Transverse colon (tissue), 4 donors: ENCODE data around the gene JSRP1. TPM values are rescaled to one million over a fixed set of nuclear protein-coding genes. Genes with fewer than 3 reads are reported as not detected.

Experiments used
- DNase-seq: peaks from one replicate; pipeline ENCODE4 v3.0.0-alpha.2; 2019
- H3K27ac ChIP-seq, 4 donors: fragments of 200-600 bp; sonication (generic); 2 replicates each; pipeline ENCODE4 v1.5.1; 2016 to 2018; ENCODE audit warnings: inconsistent platforms in 4 of 4
- H3K27me3 ChIP-seq: fragments of 200-600 bp; sonication (generic); 2 replicates; pipeline ENCODE4 v1.5.1; 2017; ENCODE audit warnings: inconsistent platforms
- H3K36me3 ChIP-seq, 4 donors: fragments of 200-600 bp; sonication (generic); 2 replicates each; pipeline ENCODE4 v1.5.1; 2017 to 2019; ENCODE audit warnings: inconsistent platforms in 4 of 4
- H3K4me1 ChIP-seq, 4 donors: fragments of 200-600 bp; sonication (generic); 2 replicates each; pipeline ENCODE4 v1.5.1; 2017 to 2020; ENCODE audit warnings: inconsistent platforms in 4 of 4
- H3K4me3 ChIP-seq, 4 donors: fragments of 200-600 bp; sonication (generic); 1 replicate in 1 of 4; 2 replicates in 3 of 4; pipeline versions ENCODE4 v1.5.1 to v1.6.1; 2017 to 2019; ENCODE audit warnings: inconsistent platforms in 4 of 4
- H3K9me3 ChIP-seq, 2 donors: fragments of 200-600 bp; sonication (generic); 2 replicates each; pipeline ENCODE4 v1.5.1; 2017 to 2019; ENCODE audit warnings: inconsistent platforms in 2 of 2
- CTCF ChIP-seq, 5 experiments: fragments of 200-600 bp in 3 of 5; fragments of 450-650 bp in 2 of 5; sonication (generic) in 3 of 5; IDR thresholded peaks; 1 replicate in 2 of 5; 2 replicates in 3 of 5; pipeline ENCODE4 v1.5.1; 2016 to 2017; ENCODE audit warnings: antibody characterized with exemption in 5 of 5, inconsistent platforms in 3 of 5, mild to moderate bottlenecking in 2 of 5, moderate library complexity in 1 of 5
- EP300 ChIP-seq: sonication (generic); formaldehyde crosslinking; IDR thresholded peaks from one replicate; pipeline ENCODE4 v1.6.1; 2017; ENCODE audit warnings: antibody characterized with exemption, low read depth
- POLR2A ChIP-seq: fragments of 450-650 bp; IDR thresholded peaks from one replicate; pipeline ENCODE4 v1.6.1; 2016; ENCODE audit warnings: antibody characterized with exemption, mild to moderate bottlenecking, moderate library complexity
- POLR2AphosphoS5 ChIP-seq, 3 donors: sonication (generic); formaldehyde crosslinking; IDR thresholded peaks; one replicate each; pipeline ENCODE4 v1.6.1; 2016; ENCODE audit warnings: antibody characterized with exemption in 3 of 3
- WGBS, 2 donors: methylation state at CpG; one replicate each; pipeline ENCODE4 v1.1.5; 2018; ENCODE audit warnings: low coverage in 1 of 2; 5-methylcytosine and 5-hydroxymethylcytosine counted together
- in situ Hi-C, 4 donors: fragments of 200-750 bp; cut with MboI; loops; one replicate each; pipeline versions ENCODE4 v1.15.0 to v1.15.1; 2017; ENCODE audit warnings: low sequenced_read_pairs in 3 of 4, low pct_ligation_motif_present in 1 of 4, low pct_unique_long_range_greater_than_20kb in 1 of 4
- intact Hi-C: fragments of 100-400 bp; cut with DNase I; formaldehyde crosslinking; loops from one replicate; pipeline ENCODE4 v1.15.1; 2023; ENCODE audit warnings: low total_unique reads
- total RNA-seq, 4 donors: library from RNA; depleted of rRNA; stranded (reverse); fragments of >200 nt; gene quantifications; one replicate each; pipeline ENCODE4 v1.1.0, GENCODE V29; 2016

The JSRP1 gene
- total RNA-seq, 4 donors from 2014 or later, result 5.6 TPM; not detected in 3

- intact Hi-C loops, result no loop called here
- no peak overlapping the region for H3K4me3 ChIP-seq
- DNase-seq, result peak; percentile 54
- H3K9me3 ChIP-seq, result no peaks in the 10 kb centered on the region
- in situ Hi-C loops, result no loop called here
- WGBS, 2 donors, result 64 to 80% methylated on average over 1 to 12 of the region's 12 CpGs
- peak overlapping the region in 2 of 4 donors; percentile 5 to 44 for H3K27ac ChIP-seq
- TF ChIP-seq CTCF (IDR thresholded peaks at IDR 0.05) (no peak), EP300 (no peak), POLR2A (no peak), POLR2AphosphoS5 (IDR thresholded peaks at IDR 0.05) (no peak)
- peaks cover 0 to 41% (median 22%) of the 10 kb centered on the region in 4 donors for H3K36me3 ChIP-seq
- peaks cover 42 to 64% (median 64%) of the 10 kb centered on the region in 4 donors for H3K4me1 ChIP-seq
- no peaks in the 10 kb centered on the region for H3K27me3 ChIP-seq
Observed at GRCh38 chr19:2242092-2242537, 14.1 kb downstream of the JSRP1 start.

GRCh38 chr19:2240881-2241760, 15.1 kb downstream of the JSRP1 start:
- 78 to 100% methylated on average over 1 to 40 of the region's 41 CpGs for WGBS, 2 donors

DNA sequence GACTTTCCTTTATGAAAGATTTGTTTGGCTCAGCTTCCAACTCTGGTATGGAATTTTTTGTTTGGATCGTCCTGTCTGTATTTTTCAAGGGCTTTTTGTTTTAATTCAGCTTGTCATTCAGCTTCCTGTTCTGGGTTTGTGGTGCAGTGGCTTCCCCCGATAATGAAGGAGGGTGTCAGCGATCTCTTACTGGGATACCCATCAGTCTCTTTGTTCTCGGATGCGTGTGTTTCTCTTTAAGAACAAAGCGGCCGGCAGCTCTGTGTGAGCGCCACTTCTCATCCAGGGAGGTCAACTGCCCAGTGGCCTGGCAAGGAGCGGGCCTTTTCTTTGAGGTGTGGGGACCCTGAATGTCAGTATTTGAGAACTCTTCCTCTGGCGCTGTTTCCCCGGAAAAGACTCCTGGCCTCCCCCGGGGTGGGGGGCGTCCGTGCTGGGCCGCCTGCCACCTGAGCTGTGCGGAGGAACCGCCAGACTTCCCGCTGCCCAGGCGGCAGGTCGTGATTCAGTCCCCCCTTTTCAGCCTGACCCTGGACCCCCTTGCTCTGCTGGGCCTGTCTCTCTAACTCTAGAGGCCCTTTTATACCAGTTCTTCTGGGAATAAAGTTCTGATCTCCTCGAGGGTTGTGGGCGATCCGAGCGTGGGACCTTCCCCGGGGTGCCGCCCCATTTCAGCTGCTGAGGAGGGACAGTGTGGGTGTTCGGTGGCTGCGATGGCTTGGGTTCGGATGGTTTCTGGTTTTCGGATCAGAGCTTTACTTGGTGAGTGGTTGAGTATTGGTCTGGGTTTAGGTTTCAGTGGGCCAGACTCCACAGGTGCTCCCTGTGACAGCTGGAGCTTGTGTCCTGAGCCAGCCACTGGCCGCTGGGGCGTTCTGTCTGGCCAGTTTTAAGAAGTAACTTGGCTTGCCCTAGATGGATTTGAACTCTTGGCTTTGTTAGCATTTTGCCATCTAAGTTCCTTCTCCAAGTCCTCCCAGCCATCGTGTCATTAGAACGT, 16.1 kb downstream of the JSRP1 start:
- Histone ChIP-seq H3K27me3 (no peaks in the 10 kb centered on the region), H3K9me3 (no peaks in the 10 kb centered on the region), H3K27ac (peak overlapping the region; percentile 40 to 66 (median 62)), H3K4me3 (peak overlapping the region in 3 of 4 donors; percentile 17 to 39 (median 17)), H3K4me1 (peaks cover 43 to 70% (median 68%) of the 10 kb centered on the region in 4 donors), H3K36me3 (peaks cover 0 to 21% (median 10%) of the 10 kb centered on the region in 4 donors)
- 33 to 51% methylated on average over 4 to 34 of the region's 34 CpGs for WGBS, 2 donors
- intact Hi-C loops, result loop anchor here (1.0 kb wide), 1 partner anchor 33 kb away; no protein-coding TSS in a partner anchor
- no peak for TF ChIP-seq EP300
- no peak for TF ChIP-seq POLR2A
- no peak for TF ChIP-seq POLR2AphosphoS5 (IDR thresholded peaks at IDR 0.05)
- TF ChIP-seq CTCF (IDR thresholded peaks at IDR 0.05), result no peak
- DNase-seq, result no peak
- in situ Hi-C loops, result no loop called here

More at GRCh38 chr19:2240881-2241760, 15.1 kb downstream of the JSRP1 start:
- intact Hi-C loops, result loop anchor here (1.0 kb wide), 1 partner anchor 32 kb away; no protein-coding TSS in a partner anchor
- in situ Hi-C loops, result no loop called here
- Histone ChIP-seq H3K9me3 (no peaks in the 10 kb centered on the region), H3K36me3 (peaks cover 0 to 31% (median 17%) of the 10 kb centered on the region in 4 donors), H3K27me3 (no peaks in the 10 kb centered on the region), H3K4me3 (peak overlapping the region in 1 of 4 donors; percentile 39), H3K4me1 (peaks cover 42 to 66% (median 64%) of the 10 kb centered on the region in 4 donors), H3K27ac (peak overlapping the region in 3 of 4 donors; percentile 20 to 61 (median 44))
- no peak for TF ChIP-seq POLR2A
- DNase-seq, result no peak

- TF ChIP-seq EP300, result no peak
- no peak for TF ChIP-seq CTCF (IDR thresholded peaks at IDR 0.05)
- TF ChIP-seq POLR2AphosphoS5 (IDR thresholded peaks at IDR 0.05), result no peak
- TF ChIP-seq POLR2A, result no peak
- in situ Hi-C loops, result no loop called here
- peaks cover 52 to 79% (median 77%) of the 10 kb centered on the region in 4 donors for H3K4me1 ChIP-seq
- H3K27me3 ChIP-seq, result no peaks in the 10 kb centered on the region
- no peaks in the 10 kb centered on the region for H3K9me3 ChIP-seq
- peak overlapping the region in 1 of 4 donors; percentile 39 for H3K4me3 ChIP-seq
- intact Hi-C loops, result no loop called here
- peaks cover 0 to 12% (median 6%) of the 10 kb centered on the region in 4 donors for H3K36me3 ChIP-seq
- no peak for DNase-seq
- peak overlapping the region in 3 of 4 donors; percentile 40 to 62 (median 61) for H3K27ac ChIP-seq
- WGBS, 2 donors, result 54 to 55% methylated on average over 8 to 10 of the region's 10 CpGs
Observed at GRCh38 chr19:2239173-2239572, 17.0 kb downstream of the JSRP1 start.
